CD4-positive, alpha-beta memory T cell (primary cell): ENCODE measurements around the gene CAMK4. TPM values are rescaled to one million over a fixed set of nuclear protein-coding genes. Genes with fewer than 3 reads are reported as not detected.

ENCODE experiments used
- CTCF ChIA-PET: fragments of 350-600 bp; sonication (Branson Sonifier 250); formaldehyde crosslinking; loops from one replicate; lab custom pipeline; 2021; ENCODE audit warnings: inconsistent platforms; ENCODE audit not compliant: partially characterized antibody; lab: Charles Lee
- POLR2A ChIA-PET: fragments of 350-600 bp; sonication (Branson Sonifier 250); formaldehyde crosslinking; loops from one replicate; lab custom pipeline; 2021; ENCODE audit not compliant: partially characterized antibody; lab: Charles Lee
- DNase-seq, 5 donors: peaks; one replicate each; pipeline versions ENCODE4 v3.0.0 to v3.0.0-alpha.2; 2020 to 2022; ENCODE audit warnings: mixed read lengths in 1 of 5
- H3K27ac ChIP-seq: one replicate; pipeline ENCODE4 v1.7.0; 2013; ENCODE audit warnings: low read depth, low read length
- H3K27me3 ChIP-seq: 2 replicates; pipeline ENCODE4 v1.7.0; 2013; ENCODE audit warnings: mild to moderate bottlenecking, low read length, moderate library complexity; ENCODE audit not compliant: insufficient read depth
- H3K36me3 ChIP-seq: 2 replicates; pipeline ENCODE4 v1.7.0; 2013; ENCODE audit warnings: mild to moderate bottlenecking, low read length, moderate library complexity; ENCODE audit not compliant: insufficient read depth
- H3K4me1 ChIP-seq: 2 replicates; pipeline ENCODE4 v1.7.0; 2013; ENCODE audit warnings: mild to moderate bottlenecking, low read length, moderate library complexity; ENCODE audit not compliant: insufficient read depth
- H3K4me3 ChIP-seq, 2 donors: one replicate each; pipeline ENCODE4 v1.7.0; 2013; ENCODE audit warnings: low read length in 2 of 2, mild to moderate bottlenecking in 1 of 2
- H3K9me3 ChIP-seq, 2 donors: one replicate each; pipeline ENCODE4 v1.7.0; 2013; ENCODE audit warnings: low read length in 2 of 2, control low read depth in 1 of 2; ENCODE audit not compliant: control insufficient read depth in 1 of 2
- H3K27ac Mint-ChIP-seq, 7 donors: one replicate each; pipeline ENCODE4 v1.8.0; 2020 to 2021; ENCODE audit warnings: mixed read lengths in 7 of 7, mild to moderate bottlenecking in 6 of 7, inconsistent platforms in 3 of 7, moderate library complexity in 3 of 7
- H3K27me3 Mint-ChIP-seq, 2 donors: one replicate each; pipeline ENCODE4 v1.8.0; 2020 to 2021; ENCODE audit warnings: mixed read lengths in 2 of 2
- H3K36me3 Mint-ChIP-seq, 2 donors: one replicate each; pipeline ENCODE4 v1.8.0; 2020 to 2021; ENCODE audit warnings: mixed read lengths in 2 of 2, inconsistent platforms in 1 of 2, mild to moderate bottlenecking in 1 of 2
- H3K4me1 Mint-ChIP-seq, 4 donors: one replicate each; pipeline ENCODE4 v1.8.0; 2020 to 2021; ENCODE audit warnings: mixed read lengths in 4 of 4, mild to moderate bottlenecking in 1 of 4
- H3K4me3 Mint-ChIP-seq, 8 donors: one replicate each; pipeline ENCODE4 v1.8.0; 2020 to 2021; ENCODE audit warnings: mixed read lengths in 8 of 8, mild to moderate bottlenecking in 7 of 8, moderate library complexity in 6 of 8, inconsistent platforms in 3 of 8
- H3K9me3 Mint-ChIP-seq, 8 donors: one replicate each; pipeline ENCODE4 v1.8.0; 2020 to 2021; ENCODE audit warnings: mixed read lengths in 8 of 8, mild to moderate bottlenecking in 5 of 8, inconsistent platforms in 3 of 8, moderate library complexity in 1 of 8
- intact Hi-C: fragments of 100-400 bp; cut with micrococcal nuclease; formaldehyde crosslinking; loops from one replicate; pipeline ENCODE4 v1.15.1; 2023
- polyA plus RNA-seq, 2 donors: library from polyadenylated mRNA; unstranded; fragments of 300-500 nt; fragmentation: Illumina TruSeq; gene quantifications; one replicate each; pipeline ENCODE4 v1.2.3, GENCODE V29; 2021
- total RNA-seq, 2 experiments: library from RNA; stranded (reverse); gene quantifications; one replicate each; pipeline ENCODE4 v1.2.3, GENCODE V29; 2021

The CAMK4 gene
- total and polyA plus RNA-seq, 4 experiments from 2014 or later, result 84.3 to 257 (median 165) TPM

DNA sequence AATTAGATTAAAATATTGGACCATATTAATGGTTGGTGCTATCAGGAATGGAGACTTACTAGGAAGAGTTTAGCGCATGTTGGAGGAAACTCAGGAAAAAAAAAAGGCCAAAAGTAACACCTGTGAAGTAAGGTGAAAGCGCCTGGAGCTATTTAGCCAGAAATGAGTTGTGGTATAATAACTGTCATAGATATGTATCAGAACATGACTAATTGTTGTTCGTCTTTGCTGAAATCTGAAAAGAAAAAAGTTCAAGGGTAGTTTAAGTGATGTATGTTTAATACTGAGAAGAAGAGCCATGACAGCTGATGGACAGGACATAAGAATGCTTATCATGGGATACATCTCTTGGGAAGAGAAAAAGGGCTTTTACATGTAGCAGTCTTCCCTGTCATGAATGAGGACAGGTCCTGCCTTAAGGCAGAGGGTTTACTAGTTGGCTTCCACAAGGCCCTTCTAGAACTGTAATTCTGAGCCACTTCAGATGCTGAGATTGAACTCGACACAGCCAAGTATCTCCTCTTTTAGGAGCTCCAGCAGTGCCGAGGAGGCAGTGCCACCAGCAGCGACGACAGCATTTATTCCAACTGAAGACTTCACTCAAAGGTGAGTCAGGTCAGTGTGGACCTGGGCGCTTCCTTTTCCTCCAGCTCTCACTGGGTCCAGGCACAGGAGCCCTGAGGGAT, 940 bp upstream of the CAMK4 start:
- H3K36me3 Mint-ChIP-seq, result peaks cover 7 to 29% of the 10 kb centered on the region in 2 donors
- DNase-seq, result peak in 2 of 5 donors; percentile 21 to 26
- H3K4me1 Mint-ChIP-seq, result peaks cover 13 to 43% (median 24%) of the 10 kb centered on the region in 4 donors
- Histone ChIP-seq H3K4me3 (peak overlapping the region in 1 of 2 donors; percentile 87), H3K9me3 (no peaks in the 10 kb centered on the region), H3K27me3 (no peaks in the 10 kb centered on the region), H3K27ac (peak overlapping the region; percentile 82), H3K4me1 (peaks cover 26% of the 10 kb centered on the region), H3K36me3 (no peaks in the 10 kb centered on the region)
- peak overlapping the region; percentile 88 to 94 (median 92) for H3K27ac Mint-ChIP-seq
- H3K9me3 Mint-ChIP-seq, result no peaks in the 10 kb centered on the region
- H3K27me3 Mint-ChIP-seq, result no peaks in the 10 kb centered on the region
- peak overlapping the region; percentile 69 to 98 (median 86) for H3K4me3 Mint-ChIP-seq
- ChIA-PET CTCF (interaction anchor here (0.9 to 9.4 kb wide), 23 partner anchors 8 to 130 kb away, joined by 3 to 127 read pairs (median 4); no protein-coding TSS in a partner anchor), POLR2A (interaction anchor here (0.8 to 11.2 kb wide), 15 partner anchors 12 to 1800 kb away, joined by 3 to 206 read pairs (median 5); partner anchors contain the start of gene WDR36)
- intact Hi-C loops, result loop anchor here (5.0 to 10.0 kb wide), 2 partner anchors 34 to 1538 kb away; partner anchors contain the start of gene MAN2A1

DNA sequence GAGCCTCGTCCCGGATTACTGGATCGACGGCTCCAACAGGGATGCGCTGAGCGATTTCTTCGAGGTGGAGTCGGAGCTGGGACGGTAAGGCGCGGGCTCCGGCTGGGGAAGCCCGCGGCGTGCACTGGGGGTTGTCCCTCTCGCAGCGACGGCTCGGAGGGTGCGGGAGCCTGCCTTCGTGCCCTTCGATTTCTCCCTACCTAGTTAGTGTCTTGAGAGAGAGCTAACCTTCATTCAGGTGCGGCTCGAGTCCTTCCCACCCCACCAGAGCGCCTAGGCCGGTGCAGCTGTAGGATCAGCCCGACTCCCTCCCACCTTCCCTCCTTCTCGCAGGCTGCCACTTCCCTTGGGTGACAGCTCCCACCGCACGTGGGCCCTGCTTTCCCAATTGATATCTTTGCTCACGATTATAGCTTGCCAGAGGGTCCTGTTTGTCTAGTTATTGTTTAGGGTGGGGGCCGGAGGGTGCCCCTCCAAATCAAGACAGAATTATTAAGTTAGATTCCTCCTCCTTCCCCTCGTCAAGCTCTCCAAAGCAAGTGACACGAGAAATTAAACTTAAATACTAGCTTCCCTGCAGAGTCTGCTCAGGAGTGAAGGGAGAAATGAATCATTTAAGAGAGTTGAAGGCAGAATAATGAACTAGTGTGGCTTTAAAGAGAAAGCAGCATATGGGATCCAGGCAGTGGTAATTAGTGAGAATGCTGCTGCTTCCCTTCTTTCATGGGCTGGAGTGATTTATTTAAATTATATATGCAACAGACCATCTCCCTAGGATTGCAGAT, 569 bp downstream of the CAMK4 start:
- Mint-ChIP-seq H3K27ac (peak overlapping the region; percentile 88 to 97 (median 94)), H3K4me3 (peak overlapping the region; percentile 94 to 98 (median 96)), H3K36me3 (peaks cover 10 to 34% of the 10 kb centered on the region in 2 donors), H3K4me1 (peaks cover 24 to 58% (median 37%) of the 10 kb centered on the region in 4 donors), H3K27me3 (no peaks in the 10 kb centered on the region), H3K9me3 (no peaks in the 10 kb centered on the region)
- ChIA-PET POLR2A (interaction anchor here (0.7 to 11.2 kb wide), 15 partner anchors 12 to 484 kb away, joined by 3 to 206 read pairs (median 4); partner anchors contain the start of gene WDR36), CTCF (interaction anchor here (1.0 to 9.4 kb wide), 10 partner anchors 9 to 67 kb away, joined by 3 to 127 read pairs (median 14); no protein-coding TSS in a partner anchor)
- H3K4me3 ChIP-seq, result peak overlapping the region; percentile 74 to 87
- peaks cover 41% of the 10 kb centered on the region for H3K4me1 ChIP-seq
- H3K9me3 ChIP-seq, result no peaks in the 10 kb centered on the region
- intact Hi-C loops, result loop anchor here (1.0 to 10.0 kb wide), 5 partner anchors 33 to 1540 kb away; partner anchors contain the start of genes MAN2A1 and WDR36
- no peaks in the 10 kb centered on the region for H3K27me3 ChIP-seq
- no peak for DNase-seq
- no peaks in the 10 kb centered on the region for H3K36me3 ChIP-seq
- H3K27ac ChIP-seq, result peak overlapping the region; percentile 82

DNA sequence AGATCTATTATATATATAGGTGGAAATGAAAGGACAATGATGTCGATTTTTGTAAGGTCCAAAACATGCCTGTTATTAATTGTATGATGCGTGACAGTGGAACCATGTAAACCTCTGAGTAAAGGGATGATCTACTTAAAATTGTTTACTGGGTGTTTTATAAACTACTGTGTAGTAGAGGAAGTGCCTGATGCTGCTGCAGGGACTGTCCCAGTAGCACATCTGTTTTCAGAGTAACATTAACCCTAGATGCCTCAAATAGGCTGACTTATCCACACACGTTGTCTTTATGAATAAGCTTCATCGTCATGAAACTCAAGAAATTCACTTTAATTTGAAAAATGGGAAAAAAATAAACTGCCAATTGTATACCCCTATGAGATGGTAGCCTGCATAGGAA, 1.7 kb downstream of the CAMK4 start:
- peak in 2 of 5 donors; percentile 41 to 58 for DNase-seq
- Histone ChIP-seq H3K9me3 (no peaks in the 10 kb centered on the region), H3K4me1 (peaks cover 51% of the 10 kb centered on the region), H3K27me3 (no peaks in the 10 kb centered on the region), H3K36me3 (no peaks in the 10 kb centered on the region), H3K4me3 (peak overlapping the region; percentile 74 to 87), H3K27ac (peak overlapping the region; percentile 82)
- Mint-ChIP-seq H3K36me3 (peaks cover 14 to 36% of the 10 kb centered on the region in 2 donors), H3K4me3 (peak overlapping the region; percentile 94 to 98 (median 96)), H3K9me3 (peaks cover 0 to 1% (median 0%) of the 10 kb centered on the region in 8 donors), H3K27me3 (no peaks in the 10 kb centered on the region), H3K27ac (peak overlapping the region; percentile 88 to 97 (median 94)), H3K4me1 (peaks cover 34 to 70% (median 47%) of the 10 kb centered on the region in 4 donors)
- intact Hi-C loops, result loop anchor here (1.0 to 10.0 kb wide), 3 partner anchors 8 to 1541 kb away; partner anchors contain the start of genes MAN2A1 and WDR36
- CTCF ChIA-PET, result interaction anchor here (2.6 to 9.4 kb wide), 3 partner anchors 9 to 53 kb away, joined by 9 to 127 read pairs (median 50); no protein-coding TSS in a partner anchor
- POLR2A ChIA-PET, result interaction anchor here (1.0 to 11.2 kb wide), 6 partner anchors 11 to 1816 kb away, joined by 3 to 206 read pairs (median 13); partner anchors contain the start of gene PJA2

DNA sequence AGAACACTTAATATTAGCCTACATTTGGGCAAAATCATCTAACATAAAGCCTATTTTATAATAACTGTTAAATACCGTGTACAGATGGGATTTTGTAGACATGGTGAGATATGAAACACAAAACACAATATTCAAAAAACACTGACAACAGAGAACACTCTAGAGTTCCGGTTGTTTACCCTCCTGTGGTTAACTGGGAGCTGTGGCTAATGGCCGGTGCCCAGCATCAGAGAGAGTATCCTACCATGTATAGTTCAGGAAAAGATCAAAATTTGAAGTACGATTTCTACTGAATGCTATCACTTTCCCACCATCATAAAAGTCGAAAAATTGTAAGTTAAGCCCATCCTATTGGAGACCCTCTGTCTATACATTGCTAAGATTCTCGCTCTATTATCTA, 2.4 kb downstream of the CAMK4 start:
- Mint-ChIP-seq H3K27ac (peak overlapping the region; percentile 79 to 97 (median 94)), H3K27me3 (no peaks in the 10 kb centered on the region), H3K36me3 (peaks cover 14 to 36% of the 10 kb centered on the region in 2 donors), H3K4me1 (peaks cover 39 to 76% (median 53%) of the 10 kb centered on the region in 4 donors), H3K4me3 (peak overlapping the region; percentile 94 to 98 (median 96)), H3K9me3 (peaks cover 0 to 1% (median 0%) of the 10 kb centered on the region in 8 donors)
- ChIA-PET POLR2A (interaction anchor here (0.7 to 11.2 kb wide), 9 partner anchors 10 to 1817 kb away, joined by 3 to 206 read pairs (median 4); partner anchors contain the start of gene PJA2), CTCF (interaction anchor here (2.6 to 9.4 kb wide), 3 partner anchors 8 to 52 kb away, joined by 9 to 127 read pairs (median 50); no protein-coding TSS in a partner anchor)
- DNase-seq, result no peak
- intact Hi-C loops, result loop anchor here (1.0 to 10.0 kb wide), 3 partner anchors 8 to 1542 kb away; partner anchors contain the start of genes MAN2A1 and WDR36
- no peaks in the 10 kb centered on the region for H3K36me3 ChIP-seq
- peak overlapping the region; percentile 82 for H3K27ac ChIP-seq
- no peaks in the 10 kb centered on the region for H3K9me3 ChIP-seq
- H3K4me1 ChIP-seq, result peaks cover 57% of the 10 kb centered on the region
- H3K27me3 ChIP-seq, result no peaks in the 10 kb centered on the region
- H3K4me3 ChIP-seq, result peak overlapping the region; percentile 74 to 87

DNA sequence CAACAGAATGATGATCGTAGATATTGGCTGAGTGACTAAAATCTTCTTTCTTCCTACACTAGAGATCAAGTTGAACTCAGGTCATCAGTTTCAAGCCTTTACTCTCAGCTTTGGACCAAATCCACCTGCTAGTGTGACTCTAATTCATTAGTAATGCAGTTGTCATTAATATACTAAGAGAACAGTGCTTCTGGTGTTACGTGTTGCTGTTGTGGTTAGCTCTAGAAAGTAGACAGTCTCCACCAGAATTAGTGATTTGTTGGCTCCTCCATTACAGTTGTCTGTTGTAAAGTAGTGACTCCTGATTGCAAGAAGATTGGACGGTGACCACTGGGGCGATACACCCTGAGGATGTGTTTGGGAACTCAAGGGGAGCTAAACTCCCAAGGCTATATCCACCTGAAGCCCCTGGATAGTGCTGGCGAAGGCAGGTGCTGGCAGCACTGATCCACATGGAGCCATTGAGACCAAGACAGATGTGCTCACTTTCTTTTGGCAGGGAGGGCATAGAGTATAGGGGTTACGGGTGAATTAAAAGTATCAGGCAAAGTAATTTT, 3.1 kb downstream of the CAMK4 start:
- Mint-ChIP-seq H3K36me3 (peaks cover 14 to 36% of the 10 kb centered on the region in 2 donors), H3K4me3 (peak overlapping the region; percentile 85 to 98 (median 96)), H3K27ac (peak overlapping the region; percentile 83 to 95 (median 95)), H3K27me3 (no peaks in the 10 kb centered on the region), H3K9me3 (peaks cover 0 to 1% (median 0%) of the 10 kb centered on the region in 8 donors), H3K4me1 (peaks cover 44 to 82% (median 59%) of the 10 kb centered on the region in 4 donors)
- Histone ChIP-seq H3K27me3 (no peaks in the 10 kb centered on the region), H3K9me3 (no peaks in the 10 kb centered on the region), H3K4me1 (peaks cover 65% of the 10 kb centered on the region), H3K36me3 (no peaks in the 10 kb centered on the region), H3K4me3 (peak overlapping the region; percentile 15 to 87), H3K27ac (peak overlapping the region; percentile 82)
- ChIA-PET CTCF (interaction anchor here (0.7 to 9.4 kb wide), 5 partner anchors 8 to 283 kb away, joined by 3 to 127 read pairs (median 9); no protein-coding TSS in a partner anchor), POLR2A (interaction anchor here (0.7 to 11.2 kb wide), 7 partner anchors 9 to 91 kb away, joined by 3 to 206 read pairs (median 5); no protein-coding TSS in a partner anchor)
- intact Hi-C loops, result loop anchor here (5.0 to 10.0 kb wide), 2 partner anchors 135 to 1543 kb away; partner anchors contain the start of genes MAN2A1 and WDR36
- DNase-seq, result no peak

DNA sequence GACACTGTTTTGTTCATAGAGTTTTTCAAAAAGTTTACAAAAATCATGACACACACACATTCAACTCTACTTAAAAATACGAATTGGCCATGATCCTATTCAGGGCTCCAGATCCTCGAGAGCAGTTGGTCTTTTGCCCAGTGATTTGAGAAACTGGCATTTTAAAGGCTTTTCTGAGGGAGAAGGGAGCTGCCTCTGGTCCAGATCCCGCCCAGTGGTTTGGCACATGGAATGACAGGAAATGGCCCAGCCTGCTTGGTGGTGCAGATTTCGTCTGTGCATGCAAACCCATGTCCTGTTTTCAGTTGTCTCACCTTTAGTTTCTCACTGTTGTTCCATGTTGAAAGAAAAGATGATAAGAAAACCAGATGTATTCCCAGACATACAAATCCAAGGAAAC, 3.6 kb downstream of the CAMK4 start:
- intact Hi-C loops, result loop anchor here (5.0 to 10.0 kb wide), 2 partner anchors 136 to 1543 kb away; partner anchors contain the start of genes MAN2A1 and WDR36
- Mint-ChIP-seq H3K4me1 (peaks cover 48 to 87% (median 64%) of the 10 kb centered on the region in 4 donors), H3K27ac (peak overlapping the region; percentile 83 to 95 (median 95)), H3K27me3 (no peaks in the 10 kb centered on the region), H3K9me3 (peaks cover 0 to 1% (median 0%) of the 10 kb centered on the region in 8 donors), H3K36me3 (peaks cover 14 to 36% of the 10 kb centered on the region in 2 donors), H3K4me3 (peak overlapping the region; percentile 85 to 98 (median 96))
- Histone ChIP-seq H3K27me3 (no peaks in the 10 kb centered on the region), H3K9me3 (no peaks in the 10 kb centered on the region), H3K4me3 (peak overlapping the region; percentile 15 to 87), H3K4me1 (peaks cover 69% of the 10 kb centered on the region), H3K27ac (peak overlapping the region; percentile 82), H3K36me3 (no peaks in the 10 kb centered on the region)
- CTCF ChIA-PET, result interaction anchor here (0.7 to 9.4 kb wide), 4 partner anchors 8 to 283 kb away, joined by 3 to 127 read pairs (median 6); no protein-coding TSS in a partner anchor
- DNase-seq, result peak in 1 of 5 donors; percentile 30
- POLR2A ChIA-PET, result interaction anchor here (1.1 to 11.2 kb wide), 5 partner anchors 9 to 91 kb away, joined by 3 to 206 read pairs (median 6); no protein-coding TSS in a partner anchor
